Tibial artery (tissue), 4 donors: ENCODE data around the gene SLC6A17.

Experiments used
- DNase-seq, 2 donors: peaks; one replicate each; pipeline ENCODE4 v3.0.0-alpha.2; 2019
- H3K27ac ChIP-seq, 2 donors: fragments of 200-600 bp; sonication (generic) in 1 of 2; 1 replicate in 1 of 2; 2 replicates in 1 of 2; pipeline ENCODE4 v1.5.1; 2018 to 2019; ENCODE audit warnings: mild to moderate bottlenecking in 1 of 2
- H3K27me3 ChIP-seq, 2 donors: fragments of 200-600 bp; sonication (generic) in 1 of 2; one replicate each; pipeline versions ENCODE4 v1.5.1 to v1.6.0; 2016 to 2019
- H3K36me3 ChIP-seq, 3 donors: fragments of 200-600 bp; sonication (generic) in 2 of 3; one replicate each; pipeline ENCODE4 v1.5.1; 2016 to 2019; ENCODE audit warnings: mild to moderate bottlenecking in 2 of 3
- H3K4me1 ChIP-seq, 4 donors: fragments of 200-600 bp; sonication (generic) in 2 of 4; 1 replicate in 3 of 4; 2 replicates in 1 of 4; pipeline ENCODE4 v1.5.1; 2016 to 2019
- H3K4me3 ChIP-seq, 2 donors: fragments of 200-600 bp; sonication (generic) in 1 of 2; 1 replicate in 1 of 2; 2 replicates in 1 of 2; pipeline ENCODE4 v1.5.1; 2018 to 2019; ENCODE audit warnings: mild to moderate bottlenecking in 2 of 2
- H3K9me3 ChIP-seq, 3 donors: fragments of 200-600 bp; sonication (generic) in 1 of 3; one replicate each; pipeline ENCODE4 v1.5.1; 2016 to 2019
- intact Hi-C: fragments of 100-400 bp; cut with DNase I; formaldehyde crosslinking; loops from one replicate; pipeline ENCODE4 v1.15.0; 2023; ENCODE audit warnings: low total_unique reads
- TF ChIP-seq, protein P1 (sequence below), 2 experiments: fragments of 200-600 bp in 1 of 2; fragments of 450-650 bp in 1 of 2; IDR thresholded peaks; one replicate each; pipeline ENCODE4 v1.5.1; 2017 to 2019; ENCODE audit warnings: antibody characterized with exemption in 2 of 2, mild to moderate bottlenecking in 1 of 2, moderate library complexity in 1 of 2

SLC6A17 gene

DNA sequence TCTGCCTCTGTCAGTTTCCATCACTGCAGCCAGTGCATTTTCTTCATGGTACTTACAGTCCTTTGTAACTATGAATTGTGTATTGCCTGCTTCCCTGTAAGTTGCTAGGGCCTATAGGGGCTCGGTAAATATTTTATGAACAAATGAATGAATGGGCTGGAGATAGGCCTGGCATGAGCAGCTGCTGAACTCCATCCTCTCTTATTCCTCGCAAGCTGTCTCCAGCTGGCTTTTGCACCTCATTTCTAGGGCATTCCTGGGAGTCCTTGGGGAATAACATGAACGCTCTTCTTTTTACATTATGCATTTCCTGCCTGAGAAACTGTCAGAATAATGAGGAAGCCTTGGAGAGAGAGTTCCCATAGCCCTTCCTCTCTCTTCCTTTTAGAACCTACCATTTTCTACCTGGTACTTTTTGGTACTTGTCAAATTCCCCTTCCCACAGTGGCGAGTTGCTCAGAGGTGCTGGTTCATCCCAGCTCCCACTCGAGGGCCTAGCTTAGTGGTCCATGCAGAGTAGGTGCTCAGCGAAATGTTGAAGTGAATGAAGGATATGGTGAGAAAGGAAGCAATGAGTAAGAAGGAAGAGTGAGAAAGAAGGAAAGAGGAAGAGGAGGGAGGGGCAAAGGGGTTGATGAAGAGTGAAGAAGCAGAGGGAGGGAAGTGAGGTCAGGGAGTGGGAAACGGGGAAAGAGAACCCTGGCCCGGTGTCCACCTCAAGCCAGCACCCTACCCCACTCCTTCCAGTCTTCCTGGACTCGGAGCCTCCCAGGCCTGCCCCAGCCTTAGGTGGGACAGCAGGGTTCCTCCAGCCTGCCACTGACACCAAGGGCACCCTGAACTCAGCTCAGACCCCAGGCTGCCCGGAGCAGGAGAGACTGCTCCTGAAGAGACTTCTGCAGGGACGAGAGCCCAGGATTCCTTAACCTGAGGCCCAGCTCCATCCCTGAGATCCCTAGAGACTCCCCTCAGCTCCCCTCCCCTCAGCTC is 89.4 kb downstream of the SLC6A17 start:
- Histone ChIP-seq H3K4me1 (peaks cover 0 to 15% (median 13%) of the 10 kb centered on the region in 4 donors), H3K27me3 (no peaks in the 10 kb centered on the region), H3K36me3 (peaks cover 0 to 13% (median 3%) of the 10 kb centered on the region in 3 donors), H3K9me3 (no peaks in the 10 kb centered on the region), H3K4me3 (no peak overlapping the region), H3K27ac (no peak overlapping the region)
- intact Hi-C loops: no loop called here
- no peak for DNase-seq
- TF ChIP-seq, protein P1, sequence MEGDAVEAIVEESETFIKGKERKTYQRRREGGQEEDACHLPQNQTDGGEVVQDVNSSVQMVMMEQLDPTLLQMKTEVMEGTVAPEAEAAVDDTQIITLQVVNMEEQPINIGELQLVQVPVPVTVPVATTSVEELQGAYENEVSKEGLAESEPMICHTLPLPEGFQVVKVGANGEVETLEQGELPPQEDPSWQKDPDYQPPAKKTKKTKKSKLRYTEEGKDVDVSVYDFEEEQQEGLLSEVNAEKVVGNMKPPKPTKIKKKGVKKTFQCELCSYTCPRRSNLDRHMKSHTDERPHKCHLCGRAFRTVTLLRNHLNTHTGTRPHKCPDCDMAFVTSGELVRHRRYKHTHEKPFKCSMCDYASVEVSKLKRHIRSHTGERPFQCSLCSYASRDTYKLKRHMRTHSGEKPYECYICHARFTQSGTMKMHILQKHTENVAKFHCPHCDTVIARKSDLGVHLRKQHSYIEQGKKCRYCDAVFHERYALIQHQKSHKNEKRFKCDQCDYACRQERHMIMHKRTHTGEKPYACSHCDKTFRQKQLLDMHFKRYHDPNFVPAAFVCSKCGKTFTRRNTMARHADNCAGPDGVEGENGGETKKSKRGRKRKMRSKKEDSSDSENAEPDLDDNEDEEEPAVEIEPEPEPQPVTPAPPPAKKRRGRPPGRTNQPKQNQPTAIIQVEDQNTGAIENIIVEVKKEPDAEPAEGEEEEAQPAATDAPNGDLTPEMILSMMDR (IDR thresholded peaks at IDR 0.05): no peak

DNA sequence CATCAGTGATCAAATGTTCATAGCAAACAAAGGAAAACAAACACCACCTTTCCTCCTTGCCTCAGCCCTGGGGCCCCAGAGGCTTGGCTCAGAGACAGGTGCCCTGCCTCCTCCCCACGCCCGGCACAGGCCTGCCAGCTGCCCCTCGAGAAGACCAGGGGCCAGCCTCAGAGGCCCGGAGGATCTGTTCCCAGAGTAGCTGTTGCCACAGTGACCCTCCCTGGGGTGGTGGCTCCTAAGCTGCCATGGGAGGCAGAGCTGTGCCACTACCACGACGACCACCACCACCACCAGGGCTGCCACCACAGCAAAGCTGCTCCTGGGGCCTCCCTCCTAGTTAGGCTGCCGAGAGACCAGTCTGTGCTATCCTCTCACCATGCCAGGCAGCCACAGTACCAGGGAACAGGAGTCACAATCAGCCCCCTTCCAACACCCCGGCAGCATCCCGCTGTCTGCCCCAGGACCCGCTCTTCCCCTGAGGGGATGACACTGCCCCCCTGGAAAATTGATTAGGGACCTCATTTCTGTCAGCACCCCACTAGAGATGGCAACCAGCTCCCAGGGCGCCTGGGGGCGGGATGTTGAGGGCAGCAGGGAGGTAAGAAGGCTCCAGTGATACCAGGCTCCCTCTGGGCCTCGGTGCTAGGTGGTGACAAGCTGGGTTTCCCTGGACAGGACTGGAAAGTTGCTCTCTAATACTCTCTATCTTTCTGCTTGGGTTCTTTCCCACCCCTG is 90.3 kb downstream of the SLC6A17 start:
- Histone ChIP-seq H3K4me1 (peaks cover 0 to 15% (median 12%) of the 10 kb centered on the region in 4 donors), H3K36me3 (peaks cover 0 to 5% (median 0%) of the 10 kb centered on the region in 3 donors), H3K27ac (no peak overlapping the region), H3K9me3 (no peaks in the 10 kb centered on the region), H3K27me3 (no peaks in the 10 kb centered on the region), H3K4me3 (no peak overlapping the region)
- DNase-seq: no peak
- intact Hi-C loops: no loop called here
- TF ChIP-seq, protein P1 (IDR thresholded peaks at IDR 0.05): no peak

DNA sequence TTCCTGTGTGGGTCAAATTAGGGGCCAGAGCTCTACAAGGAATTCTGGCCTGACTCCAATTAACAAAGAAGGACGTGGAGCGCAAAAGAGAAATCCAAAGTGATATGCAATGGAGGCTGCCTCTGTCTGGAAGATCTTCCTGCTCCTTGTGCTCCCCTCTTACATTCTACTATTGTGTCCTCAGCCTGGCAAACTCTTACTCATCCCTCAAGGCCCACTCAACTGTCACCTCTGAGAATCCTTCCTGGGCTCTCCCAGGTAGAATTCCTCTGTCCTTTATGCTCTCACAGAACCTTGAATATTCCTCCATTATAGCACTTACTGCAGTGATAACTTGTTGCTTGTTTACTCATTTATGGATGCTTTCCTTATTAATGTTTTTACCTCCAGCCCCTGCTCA is 91.2 kb downstream of the SLC6A17 start:
- no peak overlapping the region for H3K27ac ChIP-seq
- no peak overlapping the region for H3K4me3 ChIP-seq
- TF ChIP-seq, protein P1 (IDR thresholded peaks at IDR 0.05): no peak
- peaks cover 0 to 15% (median 12%) of the 10 kb centered on the region in 4 donors for H3K4me1 ChIP-seq
- no peak for DNase-seq
- H3K27me3 ChIP-seq: no peaks in the 10 kb centered on the region
- H3K36me3 ChIP-seq: peaks cover 0 to 5% (median 0%) of the 10 kb centered on the region in 3 donors
- intact Hi-C loops: no loop called here
- H3K9me3 ChIP-seq: no peaks in the 10 kb centered on the region

DNA sequence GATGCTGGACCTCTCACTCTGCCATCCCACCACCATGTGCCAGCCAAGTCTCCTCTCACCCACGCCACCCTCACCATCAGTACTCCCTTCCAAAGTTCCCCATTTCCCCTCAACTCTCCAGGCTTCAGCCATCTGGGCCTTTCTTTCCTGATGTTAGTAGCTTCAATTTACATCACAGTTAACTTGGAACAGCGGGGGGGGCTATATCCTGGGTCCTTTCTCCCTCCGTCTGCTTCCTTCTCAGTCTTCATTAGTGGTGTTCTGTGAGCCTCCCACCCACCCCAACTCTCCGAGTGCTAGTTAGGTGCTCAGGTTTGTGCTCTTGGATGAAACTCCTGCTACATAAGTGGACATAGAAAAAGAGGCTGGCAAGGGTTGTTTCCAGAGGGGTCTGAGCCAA is 91.8 kb downstream of the SLC6A17 start:
- Histone ChIP-seq H3K27ac (no peak overlapping the region), H3K27me3 (no peaks in the 10 kb centered on the region), H3K4me3 (no peak overlapping the region), H3K36me3 (peaks cover 0 to 5% (median 0%) of the 10 kb centered on the region in 3 donors), H3K4me1 (peaks cover 0 to 15% (median 12%) of the 10 kb centered on the region in 4 donors), H3K9me3 (no peaks in the 10 kb centered on the region)
- intact Hi-C loops: no loop called here
- TF ChIP-seq, protein P1 (IDR thresholded peaks at IDR 0.05): no peak
- no peak for DNase-seq

DNA sequence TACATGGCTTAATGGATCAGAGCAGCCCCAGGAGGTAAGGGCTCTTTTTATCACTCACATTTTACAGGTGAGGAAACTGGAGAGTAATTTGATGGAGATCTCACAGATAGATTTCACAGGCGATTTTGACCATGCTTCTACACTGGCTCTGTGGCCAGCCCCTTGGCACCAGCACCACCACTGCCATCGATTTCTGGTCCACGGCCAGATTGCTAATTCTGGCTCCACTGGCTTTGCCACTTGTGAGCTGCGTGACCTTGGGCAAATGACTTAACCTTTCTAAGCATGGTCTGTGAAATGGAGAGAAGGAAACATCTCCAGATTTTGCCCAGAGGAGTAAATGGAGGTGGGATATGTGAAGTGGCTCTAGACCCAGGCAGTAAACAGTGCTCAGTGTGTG is 92.4 kb downstream of the SLC6A17 start:
- Histone ChIP-seq H3K4me1 (peaks cover 0 to 15% (median 12%) of the 10 kb centered on the region in 4 donors), H3K27me3 (no peaks in the 10 kb centered on the region), H3K9me3 (no peaks in the 10 kb centered on the region), H3K4me3 (no peak overlapping the region), H3K27ac (peak overlapping the region in 1 of 2 donors; percentile 55), H3K36me3 (peaks cover 0 to 2% (median 0%) of the 10 kb centered on the region in 3 donors)
- DNase-seq: no peak
- TF ChIP-seq, protein P1 (IDR thresholded peaks at IDR 0.05): no peak
- intact Hi-C loops: no loop called here
